HUDEP-2 (cell line): ENCODE results near the gene C14orf119.

ENCODE experiments used
- DNase-seq, 76 experiments: peaks; one replicate each; lab custom pipeline; 2025; ENCODE audit not compliant: unreplicated experiment in 76 of 76; lab: John Stamatoyannopoulos, UW

C14orf119 gene

DNA sequence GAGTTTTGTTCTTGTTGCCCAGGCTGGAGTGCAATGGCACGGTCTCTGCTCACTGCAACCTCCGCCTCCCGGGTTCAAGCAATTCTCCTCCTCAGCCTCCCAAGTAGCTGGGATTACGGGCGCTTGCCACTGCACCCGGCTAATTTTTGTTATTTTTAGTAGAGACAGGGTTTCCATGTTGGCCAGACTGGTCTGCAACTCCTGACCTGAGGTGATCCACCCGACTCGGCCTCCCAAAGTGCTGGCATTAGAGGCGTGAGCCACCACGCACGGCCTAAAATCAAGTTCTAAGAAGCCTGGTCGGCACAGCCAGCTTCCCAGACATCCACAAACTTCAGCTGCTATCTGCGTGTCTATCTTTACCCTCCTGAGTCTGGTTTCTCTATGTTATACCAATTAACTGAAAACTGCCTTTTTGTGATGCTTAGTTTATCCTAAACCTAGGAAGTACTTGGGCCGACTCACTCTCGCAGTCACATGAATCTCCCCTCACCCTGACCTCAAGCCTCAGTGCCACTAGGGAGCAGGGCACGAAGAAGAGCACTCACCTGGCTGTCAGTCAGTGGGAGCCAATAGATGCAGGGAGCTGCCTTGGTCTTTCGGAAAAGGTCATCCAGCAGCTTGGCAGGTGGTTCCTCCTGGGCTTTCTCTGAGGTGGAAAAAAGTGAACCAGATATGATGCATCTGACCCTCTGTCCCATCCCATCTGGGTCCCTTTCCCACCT, 34.6 kb upstream of the C14orf119 start:
- no peak for DNase-seq

DNA sequence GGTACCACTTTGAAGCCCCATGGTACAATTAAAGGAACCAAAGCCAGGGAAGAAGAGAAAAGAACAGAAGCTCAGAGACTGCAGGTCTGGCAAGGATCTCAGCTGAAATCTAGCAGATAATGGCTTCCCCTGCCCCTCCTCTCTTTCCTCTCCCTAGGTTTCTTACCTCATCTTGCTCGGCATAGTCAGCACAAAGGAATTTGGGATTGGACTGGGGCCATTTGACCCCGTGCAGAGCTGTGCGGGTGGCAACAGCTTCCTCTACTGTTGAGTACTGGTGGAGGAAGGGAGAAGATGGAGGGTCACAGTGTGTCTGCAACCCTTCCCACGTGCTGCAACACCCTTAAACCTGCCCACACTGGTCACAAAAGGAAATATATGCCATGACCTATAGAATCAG, 33.3 kb upstream of the C14orf119 start:
- no peak for DNase-seq

GRCh38 chr14:23063601-23064000, 31.7 kb upstream of the C14orf119 start:
- no peak for DNase-seq

- DNase-seq: no peak
These were observed 28.9 kb upstream of the C14orf119 start for GRCh38 chr14:23066368-23066767.

DNA sequence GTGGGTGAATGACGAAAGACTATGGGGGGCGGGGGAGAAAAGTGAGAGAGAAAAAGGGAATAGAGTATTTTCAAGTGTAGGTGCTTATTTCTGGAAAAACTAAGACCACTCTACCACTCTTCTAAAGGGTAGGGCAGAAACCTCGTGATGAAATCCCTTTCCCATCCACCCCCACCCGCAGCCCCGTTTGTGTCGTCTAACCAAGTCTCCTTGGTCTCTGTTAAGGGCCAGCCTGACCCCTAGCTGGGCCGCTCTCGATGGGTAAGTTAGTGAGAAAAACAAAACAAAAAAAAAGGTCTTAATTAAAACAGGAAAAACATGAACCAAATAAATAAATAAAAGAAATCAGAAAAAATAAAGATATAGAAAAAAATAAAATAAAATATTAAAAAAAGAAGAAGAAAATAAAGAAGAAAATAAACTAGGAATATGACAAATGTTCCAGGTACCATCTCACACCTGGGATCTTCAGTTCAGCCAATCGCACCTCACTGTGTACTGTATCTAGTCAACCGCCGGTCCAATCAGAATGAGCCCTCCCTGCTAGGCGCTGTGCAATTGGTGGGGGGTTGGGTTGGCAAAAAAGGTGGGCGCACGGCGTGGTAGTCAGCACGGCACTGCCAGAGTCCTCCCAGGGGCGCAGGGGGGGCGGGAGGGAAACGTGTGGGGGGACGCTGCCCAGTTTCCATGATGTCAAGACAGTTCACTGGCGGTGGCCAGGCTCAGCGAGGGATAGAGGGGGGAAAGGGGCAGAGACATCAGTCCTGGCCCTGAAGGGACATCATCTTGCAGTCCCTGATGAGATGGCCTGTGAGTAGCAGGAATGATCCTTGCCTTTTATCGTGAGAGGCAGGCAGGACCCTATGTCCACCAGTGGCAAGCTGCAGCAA, 28.2 kb upstream of the C14orf119 start:
- no peak for DNase-seq

- DNase-seq: no peak
These were observed 27.2 kb upstream of the C14orf119 start for GRCh38 chr14:23067847-23068788.

- DNase-seq: no peak
These were observed 26.4 kb upstream of the C14orf119 start for GRCh38 chr14:23068789-23069412.

- no peak for DNase-seq
These were observed 25.9 kb upstream of the C14orf119 start for GRCh38 chr14:23069413-23069806.

DNA sequence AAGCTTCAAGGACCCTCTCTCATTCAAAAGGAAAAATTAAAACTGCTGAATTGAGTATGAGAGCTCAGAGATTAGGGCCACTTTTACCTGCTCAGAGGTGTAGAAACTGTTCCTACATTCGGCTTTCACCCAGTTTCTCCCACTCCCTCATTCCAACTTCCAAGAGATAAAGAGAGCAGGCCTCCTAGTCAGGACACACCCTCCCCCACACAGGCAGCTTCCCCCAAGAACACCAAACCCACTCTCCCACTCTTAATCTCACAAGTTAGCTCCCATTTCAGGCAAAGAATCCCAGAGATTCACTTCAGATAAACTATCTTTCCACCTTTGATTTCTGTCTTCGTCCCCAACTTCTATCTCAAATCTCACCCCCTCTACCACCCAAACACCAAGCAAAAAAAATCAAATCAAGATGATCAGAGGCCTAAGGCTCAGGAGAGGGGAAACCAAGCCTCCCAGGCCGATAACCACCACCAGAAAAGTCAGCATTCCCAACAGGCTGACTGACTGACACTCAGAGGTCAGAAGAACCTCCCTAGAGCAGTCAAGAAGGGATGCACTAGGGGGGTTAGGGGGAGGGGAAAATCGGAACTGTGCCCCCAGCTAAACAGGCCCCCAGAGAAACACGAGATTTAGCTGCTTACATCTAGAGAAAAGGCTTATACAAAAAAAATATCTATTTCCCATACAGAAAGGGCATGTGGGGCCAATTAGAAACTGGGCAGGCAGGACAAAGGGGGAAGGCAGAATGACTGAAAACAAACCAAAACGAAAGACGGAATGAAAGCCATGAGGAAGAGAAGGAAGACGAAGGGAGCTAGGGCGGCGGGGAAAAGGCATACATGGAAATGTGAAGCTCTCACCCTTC, 24.8 kb upstream of the C14orf119 start:
- no peak for DNase-seq

- no peak for DNase-seq
These were observed 23.9 kb upstream of the C14orf119 start for GRCh38 chr14:23071244-23071920.

GRCh38 chr14:23071921-23072539, 23.3 kb upstream of the C14orf119 start:
- no peak for DNase-seq

- DNase-seq: no peak
These were observed 20.4 kb upstream of the C14orf119 start for GRCh38 chr14:23074906-23075305.

DNA sequence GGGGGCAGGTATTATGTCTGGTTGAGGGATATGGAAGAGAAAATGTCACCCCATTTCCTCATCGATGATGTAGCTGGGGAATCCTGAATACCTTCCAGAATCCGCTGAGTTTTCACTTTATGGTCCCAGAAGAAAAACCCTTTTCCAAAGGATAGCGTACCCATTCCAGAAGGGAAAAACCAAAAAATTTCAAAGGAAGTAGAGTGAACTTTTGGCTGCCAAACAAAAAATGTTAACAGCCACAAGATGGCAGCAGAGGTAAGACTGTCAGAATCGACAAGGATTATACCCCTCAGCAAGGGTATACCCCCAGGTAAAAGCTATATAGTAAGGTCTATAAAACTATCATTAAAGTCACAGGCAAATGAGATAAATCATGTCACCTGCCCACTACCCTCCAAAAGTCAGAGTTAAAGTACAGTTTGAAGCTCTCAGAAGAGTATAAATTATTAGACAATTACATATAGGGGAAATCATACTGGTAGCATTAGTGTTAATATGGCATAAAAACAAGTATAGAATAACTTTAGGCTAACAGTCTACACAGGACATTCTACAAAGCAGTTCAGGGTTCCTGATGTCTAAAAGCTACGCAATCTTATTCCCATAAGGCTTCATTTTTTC, 18.4 kb upstream of the C14orf119 start:
- DNase-seq: no peak

GRCh38 chr14:23077962-23078361, 17.3 kb upstream of the C14orf119 start:
- no peak for DNase-seq

DNA sequence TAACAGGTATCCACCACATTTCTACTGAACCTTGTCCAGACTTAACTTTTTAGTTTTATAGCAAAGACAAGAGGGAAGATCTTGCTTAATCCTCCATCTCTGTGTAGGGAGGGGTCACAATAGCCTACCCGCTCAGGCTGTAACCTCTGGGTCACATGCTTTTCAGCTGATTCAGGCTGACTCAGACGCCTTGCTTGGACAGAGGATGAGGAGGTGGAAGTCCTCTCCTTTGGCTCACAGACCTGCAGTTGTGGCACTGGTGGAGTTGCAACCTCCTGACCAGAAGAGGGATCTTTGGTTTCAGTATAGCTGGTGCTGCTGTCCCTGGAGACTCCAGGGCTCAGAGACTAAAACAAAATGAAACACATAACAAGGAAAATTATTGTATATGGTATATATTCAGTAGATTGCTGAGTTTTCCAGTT, 16.6 kb upstream of the C14orf119 start:
- DNase-seq: no peak

DNA sequence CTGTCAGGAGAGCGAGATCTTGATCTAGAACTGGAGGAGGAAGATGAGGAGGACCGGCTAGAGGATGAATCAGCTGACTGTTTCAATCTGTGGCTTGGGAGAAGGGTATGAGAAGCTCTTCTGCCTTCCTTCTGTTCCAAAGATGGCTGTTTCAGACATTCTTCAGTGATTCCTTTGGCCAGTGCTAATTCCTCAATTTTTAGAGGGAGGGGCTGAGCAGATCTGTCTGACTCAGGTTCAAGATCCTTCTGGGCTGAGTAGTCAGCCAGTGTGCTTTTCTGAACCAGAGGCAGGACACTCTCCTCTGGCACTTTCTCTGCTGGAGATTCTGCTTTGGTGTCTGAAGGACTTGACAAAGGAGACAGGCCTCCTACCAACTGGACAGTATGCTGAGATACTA, 15.6 kb upstream of the C14orf119 start:
- DNase-seq: no peak

GRCh38 chr14:23080474-23080873, 14.8 kb upstream of the C14orf119 start:
- DNase-seq: no peak

DNA sequence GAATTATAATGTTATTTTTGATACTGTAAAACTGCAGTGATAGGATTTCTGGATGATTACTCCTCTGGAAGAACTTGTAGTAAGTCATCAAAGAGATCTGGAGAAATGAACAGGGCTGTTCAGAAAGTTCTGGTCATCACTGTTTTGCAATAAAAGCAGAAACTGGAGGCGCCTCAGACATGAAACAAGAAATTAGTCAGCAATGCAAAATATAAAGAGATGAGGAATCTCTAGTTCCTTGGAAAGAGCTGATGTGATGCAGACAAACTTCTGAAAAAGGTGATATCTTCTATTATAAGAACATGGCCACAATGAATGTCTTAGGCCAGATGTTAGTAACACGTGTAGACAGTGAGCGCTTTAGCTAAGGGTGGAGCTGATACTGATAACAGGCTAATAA, 9.8 kb upstream of the C14orf119 start:
- DNase-seq: no peak
